ENCODE results near the gene UBXN1. TPM values are rescaled to one million over a fixed set of nuclear protein-coding genes. Genes with fewer than 3 reads are reported as not detected.
A peak's percentile ranks its signal among the peaks of the same experiment; 100 is the strongest.

UBXN1 gene
- total and polyA plus RNA-seq, 10 of the 15 experiments (the other 5 are each of a cell fraction or from before 2014, with no cell fraction given): 7.0 to 173 (median 106) TPM

GRCh38 chr11:62665075-62665598 is 13.7 kb downstream of the UBXN1 start, which contains the start of the genes C11orf98 and CSKMT (continued):
- TF ChIP-seq E2F4 (IDR thresholded peaks at IDR 0.05; ENCODE audit: low read depth, low read length) (no peak), KLF5 (IDR thresholded peaks at IDR 0.05; ENCODE audit: partially characterized antibody) (peak; percentile 50), ZNF24 (IDR thresholded peaks at IDR 0.05) (no peak), NFYA (IDR thresholded peaks at IDR 0.05; ENCODE audit: borderline replicate concordance, low read depth, low read length) (no peak), SKIL (IDR thresholded peaks at IDR 0.05; ENCODE audit: low read depth, poor library complexity, severe bottlenecking) (no peak), USF2 (IDR thresholded peaks at IDR 0.05; ENCODE audit: borderline replicate concordance, low read depth, low read length) (no peak), MXI1 (IDR thresholded peaks at IDR 0.05; ENCODE audit: low read depth, low read length) (no peak), BMI1 (IDR thresholded peaks at IDR 0.05; ENCODE audit: borderline replicate concordance) (peak; percentile 63; the same call in 1 of the 2 replicates), KAT2A (conservative IDR thresholded peaks at IDR 0.05; ENCODE audit: control insufficient read depth, low read depth, low read length) (no peak), RUNX3 (IDR thresholded peaks at IDR 0.05; ENCODE audit: low read length) (peak; percentile 86), BCL11A (IDR thresholded peaks at IDR 0.05; ENCODE audit: low read depth, low read length) (0 out of 2 replicates have a peak, but pooled peaks have one; percentile 12), ESRRA (IDR thresholded peaks at IDR 0.05; ENCODE audit: low read length) (no peak; the same call in 1 of the 2 replicates), RELA (IDR thresholded peaks at IDR 0.05; ENCODE audit: borderline replicate concordance, partially characterized antibody) (peak; percentile 35), MEF2B (IDR thresholded peaks at IDR 0.05; ENCODE audit: partially characterized antibody, poor library complexity, severe bottlenecking) (peak; percentile 26), ZBTB11 (CRISPR knock-in tag; IDR thresholded peaks at IDR 0.05) (peak; percentile 41; the same call in 1 of the 2 replicates), NKRF (conservative IDR thresholded peaks at IDR 0.05) (no peak; the same call in none of the 2 replicates), NRF1 (conservative IDR thresholded peaks at IDR 0.05; ENCODE audit: low read depth, low read length) (no peak), PKNOX1 (IDR thresholded peaks at IDR 0.05) (no peak), RAD21 (IDR thresholded peaks at IDR 0.05; ENCODE audit: insufficient read depth, low read depth, low read length) (no peak)
